ENCODE results near the gene SLC25A39. TPM values are rescaled to one million over a fixed set of nuclear protein-coding genes. Genes with fewer than 3 reads are reported as not detected.
"Not testable (repeated sequence)": the region's sequence is repeated elsewhere in the genome, so short reads cannot be mapped to it uniquely, and the experiment has no call there.

The SLC25A39 gene
- total RNA-seq, 1 donor from 2014 or later: 146 TPM

GRCh38 chr17:44346064-44346844, 21.6 kb upstream of the SLC25A39 start:
- H3K4me3 ChIP-seq (ENCODE audit: low read depth, low read length): peak overlapping the region; percentile 89
- H3K27me3 ChIP-seq (ENCODE audit: control insufficient read depth, insufficient read depth, low read length): no peaks in the 10 kb centered on the region
- H3K36me3 ChIP-seq (ENCODE audit: control insufficient read depth, insufficient read depth, low read length): peaks cover 1% of the 10 kb centered on the region
- no peak for DNase-seq (ENCODE audit: low read depth)
- no peak for TF ChIP-seq CTCF (IDR thresholded peaks at IDR 0.05; ENCODE audit: insufficient read depth, low read length, poor library complexity, severe bottlenecking)

GRCh38 chr17:44345454-44346026, 20.9 kb upstream of the SLC25A39 start:
- Histone ChIP-seq H3K4me3 (ENCODE audit: low read depth, low read length) (peak overlapping the region; percentile 89), H3K27me3 (ENCODE audit: control insufficient read depth, insufficient read depth, low read length) (no peaks in the 10 kb centered on the region), H3K36me3 (ENCODE audit: control insufficient read depth, insufficient read depth, low read length) (no peaks in the 10 kb centered on the region)
- TF ChIP-seq CTCF (IDR thresholded peaks at IDR 0.05; ENCODE audit: insufficient read depth, low read length, poor library complexity, severe bottlenecking): peak; percentile 71
- DNase-seq (ENCODE audit: low read depth): peak; percentile 61

DNA sequence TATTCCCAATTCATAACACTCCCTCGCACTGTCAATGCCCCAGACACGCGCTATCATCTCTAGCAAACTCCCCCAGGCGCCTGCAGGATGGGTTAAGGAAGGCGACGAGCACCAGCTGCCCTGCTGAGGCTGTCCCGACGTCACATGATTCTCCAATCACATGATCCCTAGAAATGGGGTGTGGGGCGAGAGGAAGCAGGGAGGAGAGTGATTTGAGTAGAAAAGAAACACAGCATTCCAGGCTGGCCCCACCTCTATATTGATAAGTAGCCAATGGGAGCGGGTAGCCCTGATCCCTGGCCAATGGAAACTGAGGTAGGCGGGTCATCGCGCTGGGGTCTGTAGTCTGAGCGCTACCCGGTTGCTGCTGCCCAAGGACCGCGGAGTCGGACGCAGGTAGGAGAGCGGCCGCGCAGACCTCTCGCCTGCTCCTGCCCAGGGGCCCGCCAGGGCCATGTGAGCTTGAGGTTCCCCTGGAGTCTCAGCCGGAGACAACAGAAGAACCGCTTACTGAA, 20.4 kb upstream of the SLC25A39 start, which contains the start of gene GRN:
Gene GRN, plus strand, starts transcription at position 364 of the 515 bp plus-strand sequence. CDS start 3,863 bp downstream, outside the sequence.
- Histone ChIP-seq H3K27me3 (ENCODE audit: control insufficient read depth, insufficient read depth, low read length) (no peaks in the 10 kb centered on the region), H3K4me3 (ENCODE audit: low read depth, low read length) (peak within 1 kb of the TSS; percentile 89), H3K36me3 (ENCODE audit: control insufficient read depth, insufficient read depth, low read length) (no peaks in the 10 kb centered on the region)
- peak; percentile 96 for DNase-seq (ENCODE audit: low read depth)
- no peak for TF ChIP-seq CTCF (IDR thresholded peaks at IDR 0.05; ENCODE audit: insufficient read depth, low read length, poor library complexity, severe bottlenecking)

DNA sequence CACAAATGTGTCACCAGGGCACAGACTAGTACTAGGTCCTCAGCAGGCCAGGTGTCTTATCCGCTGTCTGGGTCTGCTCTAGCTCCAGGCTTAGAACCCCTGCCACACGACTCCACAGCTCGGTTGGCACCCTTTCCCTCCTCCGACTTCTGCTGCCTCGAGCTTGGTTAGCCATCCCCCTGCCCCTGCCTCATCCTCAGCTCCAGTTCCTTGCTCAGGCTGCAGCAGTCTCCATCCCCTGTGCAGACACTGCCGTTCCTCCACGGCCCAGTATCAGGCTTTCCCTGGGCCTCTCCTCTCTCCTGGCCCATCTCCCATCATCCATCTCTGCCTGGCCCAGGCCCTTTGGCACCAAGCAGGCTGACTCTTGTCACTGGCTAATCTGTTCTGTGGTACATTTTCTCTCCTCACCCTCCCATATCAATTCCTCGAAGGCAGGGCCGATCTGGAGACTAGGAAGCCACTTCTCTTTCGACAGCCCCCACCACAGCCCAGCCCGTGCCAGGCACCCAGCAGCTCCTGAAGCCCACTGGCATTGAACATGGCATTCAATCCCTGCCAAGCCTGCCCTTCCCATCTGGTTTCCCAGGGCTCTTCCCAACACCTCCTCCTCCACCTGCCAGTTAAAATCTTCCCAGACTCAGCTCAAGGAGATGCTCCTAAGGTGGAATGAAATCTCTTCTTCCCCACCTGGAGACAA, 19.0 kb upstream of the SLC25A39 start:
- TF ChIP-seq CTCF (IDR thresholded peaks at IDR 0.05; ENCODE audit: insufficient read depth, low read length, poor library complexity, severe bottlenecking): no peak
- no peaks in the 10 kb centered on the region for H3K36me3 ChIP-seq (ENCODE audit: control insufficient read depth, insufficient read depth, low read length)
- H3K27me3 ChIP-seq (ENCODE audit: control insufficient read depth, insufficient read depth, low read length): no peaks in the 10 kb centered on the region
- DNase-seq (ENCODE audit: low read depth): no peak
- H3K4me3 ChIP-seq (ENCODE audit: low read depth, low read length): no peak overlapping the region

- DNase-seq (ENCODE audit: low read depth); H3K36me3 ChIP-seq (ENCODE audit: control insufficient read depth, insufficient read depth, low read length); H3K27me3 ChIP-seq (ENCODE audit: control insufficient read depth, insufficient read depth, low read length): not testable (repeated sequence)
Observed at GRCh38 chr17:44340553-44340952, 15.9 kb upstream of the SLC25A39 start.

DNA sequence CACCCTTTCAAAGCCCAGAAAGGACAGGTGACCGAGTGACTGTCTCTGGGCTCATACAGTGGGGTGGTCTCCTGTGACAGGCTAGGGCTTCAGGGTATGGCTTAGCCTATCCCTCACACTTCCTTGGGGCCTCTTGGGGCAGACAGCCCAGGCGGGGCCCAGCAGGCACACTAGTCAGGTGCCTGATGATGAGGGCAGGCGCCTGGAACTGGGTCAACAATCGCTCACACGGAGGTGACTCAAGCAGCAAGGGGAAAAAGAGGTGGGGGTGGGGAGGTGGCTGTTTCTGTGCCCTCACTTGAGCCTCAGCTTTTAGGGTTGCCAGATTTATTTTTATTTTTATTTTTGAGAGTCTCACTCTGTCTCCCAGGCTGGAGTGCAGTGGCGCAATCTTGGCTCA, 14.1 kb upstream of the SLC25A39 start:
- TF ChIP-seq CTCF (IDR thresholded peaks at IDR 0.05; ENCODE audit: insufficient read depth, low read length, poor library complexity, severe bottlenecking): no peak
- Histone ChIP-seq H3K36me3 (ENCODE audit: control insufficient read depth, insufficient read depth, low read length) (no peaks in the 10 kb centered on the region), H3K4me3 (ENCODE audit: low read depth, low read length) (no peak overlapping the region), H3K27me3 (ENCODE audit: control insufficient read depth, insufficient read depth, low read length) (no peaks in the 10 kb centered on the region)
- DNase-seq (ENCODE audit: low read depth): no peak

More at GRCh38 chr17:44340553-44340952, 15.9 kb upstream of the SLC25A39 start:
- not testable (repeated sequence) for H3K4me3 ChIP-seq (ENCODE audit: low read depth, low read length)
